CD4-positive, alpha-beta T cell treated with Interleukin-17A for 1 hour (primary cell): Measurements from ENCODE around the gene LHFPL5.

Experiments used
- DNase-seq: peaks from one replicate; pipeline ENCODE4 v3.0.0-alpha.2; 2020

The LHFPL5 gene

GRCh38 chr6:35794536-35795452 lies 10.4 kb upstream of the LHFPL5 start:
- no peak for DNase-seq

GRCh38 chr6:35795453-35796071 lies 9.6 kb upstream of the LHFPL5 start:
- no peak for DNase-seq

- no peak for DNase-seq
Observed at GRCh38 chr6:35796236-35796635, 8.9 kb upstream of the LHFPL5 start.

GRCh38 chr6:35797837-35798526 lies 7.2 kb upstream of the LHFPL5 start:
- no peak for DNase-seq

- no peak for DNase-seq
Observed at GRCh38 chr6:35798706-35799105, 6.4 kb upstream of the LHFPL5 start.

GRCh38 chr6:35801148-35801547 lies 4.0 kb upstream of the LHFPL5 start:
- DNase-seq, result no peak

GRCh38 chr6:35808688-35809087 lies 3.5 kb downstream of the LHFPL5 start:
- DNase-seq, result no peak

- no peak for DNase-seq
Observed at GRCh38 chr6:35809809-35810208, 4.7 kb downstream of the LHFPL5 start.

GRCh38 chr6:35810971-35811698 lies 6.0 kb downstream of the LHFPL5 start:
- DNase-seq, result no peak

GRCh38 chr6:35811699-35811995 lies 6.5 kb downstream of the LHFPL5 start:
- no peak for DNase-seq

- no peak for DNase-seq
Observed at GRCh38 chr6:35817515-35817914, 12.4 kb downstream of the LHFPL5 start.

GRCh38 chr6:35823601-35824000 lies 18.4 kb downstream of the LHFPL5 start:
- no peak for DNase-seq

- no peak for DNase-seq
Observed at GRCh38 chr6:35824552-35825192, 19.5 kb downstream of the LHFPL5 start.

- DNase-seq, result no peak
Observed at GRCh38 chr6:35829306-35829705, 24.2 kb downstream of the LHFPL5 start.

- no peak for DNase-seq
Observed at GRCh38 chr6:35831257-35832007, 26.3 kb downstream of the LHFPL5 start.

GRCh38 chr6:35833536-35833935 lies 28.4 kb downstream of the LHFPL5 start:
- no peak for DNase-seq

GRCh38 chr6:35839019-35839418 lies 33.9 kb downstream of the LHFPL5 start:
- no peak for DNase-seq

GRCh38 chr6:35842381-35842780 lies 37.2 kb downstream of the LHFPL5 start:
- DNase-seq, result no peak

GRCh38 chr6:35844290-35844689 lies 39.1 kb downstream of the LHFPL5 start:
- no peak for DNase-seq

- no peak for DNase-seq
Observed at GRCh38 chr6:35850208-35850607, 45.1 kb downstream of the LHFPL5 start.

- no peak for DNase-seq
Observed at GRCh38 chr6:35852994-35853393, 47.8 kb downstream of the LHFPL5 start.

- DNase-seq, result no peak
Observed at GRCh38 chr6:35856250-35856649, 51.1 kb downstream of the LHFPL5 start.
